Breast epithelium (tissue), 4 donors: ENCODE results near the gene TNK2. TPM values are rescaled to one million over a fixed set of nuclear protein-coding genes. Genes with fewer than 3 reads are reported as not detected.
A peak's percentile ranks its signal among the peaks of the same experiment; 100 is the strongest.
"Not testable (repeated sequence)": the region's sequence is repeated elsewhere in the genome, so short reads cannot be mapped to it uniquely, and the experiment has no call there.

ENCODE experiments used
- DNase-seq, 2 donors: peaks; one replicate each; pipeline ENCODE4 v3.0.0-alpha.2; 2019; ENCODE audit warnings: low spot score in 2 of 2
- H3K27ac ChIP-seq, 2 donors: fragments of 200-600 bp; sonication (generic) in 1 of 2; one replicate each; pipeline ENCODE4 v1.5.1; 2016 to 2019; ENCODE audit warnings: mild to moderate bottlenecking in 1 of 2
- H3K27me3 ChIP-seq, 2 donors: fragments of 200-600 bp; sonication (generic) in 1 of 2; one replicate each; pipeline versions ENCODE4 v1.5.1 to v1.6.0; 2017 to 2019; ENCODE audit warnings: control low read depth in 1 of 2, mild to moderate bottlenecking in 1 of 2
- H3K36me3 ChIP-seq: fragments of 200-600 bp; one replicate; pipeline ENCODE4 v1.5.1; 2019
- H3K4me1 ChIP-seq, 2 donors: fragments of 200-600 bp; sonication (generic); one replicate each; pipeline ENCODE4 v1.5.1; 2016 to 2019; ENCODE audit warnings: control low read depth in 1 of 2
- H3K4me3 ChIP-seq, 3 donors: fragments of 200-600 bp; sonication (generic); 1 replicate in 2 of 3; 2 replicates in 1 of 3; pipeline ENCODE4 v1.5.1; 2016 to 2019; ENCODE audit warnings: mild to moderate bottlenecking in 3 of 3, moderate library complexity in 2 of 3
- H3K9me3 ChIP-seq, 2 donors: fragments of 200-600 bp; sonication (generic) in 1 of 2; one replicate each; pipeline ENCODE4 v1.5.1; 2016 to 2019; ENCODE audit warnings: control low read depth in 1 of 2
- CTCF ChIP-seq, 3 donors: fragments of 450-650 bp; IDR thresholded peaks; one replicate each; pipeline ENCODE4 v1.5.1; 2016 to 2017; ENCODE audit warnings: antibody characterized with exemption in 3 of 3, mild to moderate bottlenecking in 3 of 3, moderate library complexity in 3 of 3
- POLR2A ChIP-seq: fragments of 450-650 bp; IDR thresholded peaks from one replicate; pipeline ENCODE4 v1.6.1; 2016; ENCODE audit warnings: antibody characterized with exemption, mild to moderate bottlenecking, moderate library complexity
- POLR2AphosphoS5 ChIP-seq, 3 donors: sonication (generic); formaldehyde crosslinking; IDR thresholded peaks; one replicate each; pipeline ENCODE4 v1.6.1; 2017; ENCODE audit warnings: antibody characterized with exemption in 3 of 3
- intact Hi-C: fragments of 100-400 bp; cut with DNase I; formaldehyde crosslinking; loops from one replicate; pipeline ENCODE4 v1.15.1; 2023; ENCODE audit warnings: low total_unique reads
- total RNA-seq, 3 donors: library from RNA; depleted of rRNA; stranded (reverse); fragments of >200 nt; gene quantifications; one replicate each; pipeline ENCODE4 v1.1.0, GENCODE V29; 2016

The TNK2 gene
- total RNA-seq, 3 donors from 2014 or later = 13.1 to 28.7 (median 24.9) TPM

- Histone ChIP-seq H3K4me3 (peak overlapping the region in 2 of 3 donors; percentile 79 to 94), H3K36me3 (no peaks in the 10 kb centered on the region), H3K27me3 (no peaks in the 10 kb centered on the region), H3K4me1 (peaks cover 7 to 10% of the 10 kb centered on the region in 2 donors), H3K27ac (peak overlapping the region; percentile 81 to 90), H3K9me3 (no peaks in the 10 kb centered on the region)
- intact Hi-C loops = no loop called here
- TF ChIP-seq CTCF (IDR thresholded peaks at IDR 0.05) (no peak), POLR2AphosphoS5 (IDR thresholded peaks at IDR 0.05) (no peak), POLR2A (no peak)
- no peak for DNase-seq
Observed at GRCh38 chr3:195905970-195906864, 2.1 kb downstream of the TNK2 start.

- no peaks in the 10 kb centered on the region for H3K27me3 ChIP-seq
- H3K27ac ChIP-seq = peak overlapping the region in 1 of 2 donors; percentile 81
- H3K4me3 ChIP-seq = no peak overlapping the region
- no peak for DNase-seq
- H3K9me3 ChIP-seq = no peaks in the 10 kb centered on the region
- H3K36me3 ChIP-seq = no peaks in the 10 kb centered on the region
- peaks cover 10 to 11% of the 10 kb centered on the region in 2 donors for H3K4me1 ChIP-seq
- TF ChIP-seq POLR2AphosphoS5 (IDR thresholded peaks at IDR 0.05) (no peak), CTCF (IDR thresholded peaks at IDR 0.05) (no peak), POLR2A (no peak)
- intact Hi-C loops = no loop called here
Observed at GRCh38 chr3:195904368-195904767, 4.0 kb downstream of the TNK2 start.

- Histone ChIP-seq H3K27ac (peak overlapping the region in 1 of 2 donors; percentile 81), H3K27me3 (no peaks in the 10 kb centered on the region), H3K4me1 (peaks cover 10 to 11% of the 10 kb centered on the region in 2 donors), H3K36me3 (no peaks in the 10 kb centered on the region), H3K4me3 (no peak overlapping the region), H3K9me3 (no peaks in the 10 kb centered on the region)
- DNase-seq = no peak
- TF ChIP-seq POLR2A (no peak), CTCF (IDR thresholded peaks at IDR 0.05) (no peak), POLR2AphosphoS5 (IDR thresholded peaks at IDR 0.05) (no peak)
- intact Hi-C loops = no loop called here
Observed at GRCh38 chr3:195903950-195904290, 4.4 kb downstream of the TNK2 start.

- H3K27ac ChIP-seq, intact Hi-C loops, DNase-seq, H3K27me3 ChIP-seq, H3K36me3 ChIP-seq, H3K4me1 ChIP-seq, H3K4me3 ChIP-seq, H3K9me3 ChIP-seq: not testable (repeated sequence)
Observed at GRCh38 chr3:195902634-195903033, 5.7 kb downstream of the TNK2 start.

GRCh38 chr3:195901836-195902585 is 6.3 kb downstream of the TNK2 start:
- H3K27me3 ChIP-seq, DNase-seq, H3K36me3 ChIP-seq, H3K4me3 ChIP-seq, H3K4me1 ChIP-seq, intact Hi-C loops, H3K9me3 ChIP-seq: not testable (repeated sequence)
- H3K27ac ChIP-seq = peak overlapping the region; percentile 89 to 95
